Cardiac muscle cell (in vitro differentiated cells and primary cell): ENCODE data around the gene CDKL1. TPM values are rescaled to one million over a fixed set of nuclear protein-coding genes. Genes with fewer than 3 reads are reported as not detected.

Experiments used
- DNase-seq, 2 donors: peaks; one replicate each; pipeline versions ENCODE4 v3.0.0 to v3.0.0-alpha.2; 2010 to 2017; ENCODE audit warnings: low read depth in 1 of 2, low spot score in 1 of 2
- H3K27ac ChIP-seq: fragments of 200-600 bp; sonication (generic); 2 replicates; pipeline ENCODE4 v1.5.1; 2016
- H3K27me3 ChIP-seq: fragments of 200-600 bp; sonication (generic); 2 replicates; pipeline ENCODE4 v1.6.0; 2016; ENCODE audit warnings: control low read depth
- H3K36me3 ChIP-seq: fragments of 200-600 bp; sonication (generic); 2 replicates; pipeline ENCODE4 v1.5.1; 2016; ENCODE audit warnings: control low read depth
- H3K4me1 ChIP-seq: fragments of 200-600 bp; sonication (generic); 2 replicates; pipeline ENCODE4 v1.8.1; 2017; ENCODE audit warnings: low read depth, mild to moderate bottlenecking, mixed run types
- H3K4me3 ChIP-seq: fragments of 200-600 bp; sonication (generic); 2 replicates; pipeline ENCODE4 v1.5.1; 2016; ENCODE audit warnings: mild to moderate bottlenecking
- H3K9me3 ChIP-seq: fragments of 200-600 bp; sonication (generic); 2 replicates; pipeline ENCODE4 v1.5.1; 2017; ENCODE audit warnings: low read depth, mild to moderate bottlenecking, control low read depth
- polyA plus RNA-seq: library from polyadenylated mRNA; unstranded; fragments of >200 nt; fragmentation: Nextera tagmentation; extraction: Ambion mirVana; gene quantifications from 2 replicates; pipeline ENCODE4 v1.2.1, GENCODE V29; 2016
- total RNA-seq: library from RNA; depleted of rRNA; stranded (reverse); fragments of >200 nt; gene quantifications from 2 replicates; pipeline ENCODE4 v1.2.3, GENCODE V29; 2016
- TF ChIP-seq, protein P1 (sequence below): IDR thresholded peaks from 2 replicates; pipeline ENCODE4 v1.5.1; 2012; ENCODE audit warnings: low read depth, mild to moderate bottlenecking, low read length

CDKL1 gene
- total and polyA plus RNA-seq, 2 experiments from 2014 or later: 0.17 to 1.0 TPM

GRCh38 chr14:50398189-50398580, 1.5 kb upstream of the CDKL1 start:
- TF ChIP-seq, protein P1, sequence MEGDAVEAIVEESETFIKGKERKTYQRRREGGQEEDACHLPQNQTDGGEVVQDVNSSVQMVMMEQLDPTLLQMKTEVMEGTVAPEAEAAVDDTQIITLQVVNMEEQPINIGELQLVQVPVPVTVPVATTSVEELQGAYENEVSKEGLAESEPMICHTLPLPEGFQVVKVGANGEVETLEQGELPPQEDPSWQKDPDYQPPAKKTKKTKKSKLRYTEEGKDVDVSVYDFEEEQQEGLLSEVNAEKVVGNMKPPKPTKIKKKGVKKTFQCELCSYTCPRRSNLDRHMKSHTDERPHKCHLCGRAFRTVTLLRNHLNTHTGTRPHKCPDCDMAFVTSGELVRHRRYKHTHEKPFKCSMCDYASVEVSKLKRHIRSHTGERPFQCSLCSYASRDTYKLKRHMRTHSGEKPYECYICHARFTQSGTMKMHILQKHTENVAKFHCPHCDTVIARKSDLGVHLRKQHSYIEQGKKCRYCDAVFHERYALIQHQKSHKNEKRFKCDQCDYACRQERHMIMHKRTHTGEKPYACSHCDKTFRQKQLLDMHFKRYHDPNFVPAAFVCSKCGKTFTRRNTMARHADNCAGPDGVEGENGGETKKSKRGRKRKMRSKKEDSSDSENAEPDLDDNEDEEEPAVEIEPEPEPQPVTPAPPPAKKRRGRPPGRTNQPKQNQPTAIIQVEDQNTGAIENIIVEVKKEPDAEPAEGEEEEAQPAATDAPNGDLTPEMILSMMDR: no peak
- Histone ChIP-seq H3K36me3 (no peaks in the 10 kb centered on the region), H3K27me3 (peaks cover 10% of the 10 kb centered on the region), H3K4me3 (no peak overlapping the region), H3K4me1 (peaks cover 4% of the 10 kb centered on the region), H3K9me3 (no peaks in the 10 kb centered on the region), H3K27ac (no peak overlapping the region)
- no peak for DNase-seq

DNA sequence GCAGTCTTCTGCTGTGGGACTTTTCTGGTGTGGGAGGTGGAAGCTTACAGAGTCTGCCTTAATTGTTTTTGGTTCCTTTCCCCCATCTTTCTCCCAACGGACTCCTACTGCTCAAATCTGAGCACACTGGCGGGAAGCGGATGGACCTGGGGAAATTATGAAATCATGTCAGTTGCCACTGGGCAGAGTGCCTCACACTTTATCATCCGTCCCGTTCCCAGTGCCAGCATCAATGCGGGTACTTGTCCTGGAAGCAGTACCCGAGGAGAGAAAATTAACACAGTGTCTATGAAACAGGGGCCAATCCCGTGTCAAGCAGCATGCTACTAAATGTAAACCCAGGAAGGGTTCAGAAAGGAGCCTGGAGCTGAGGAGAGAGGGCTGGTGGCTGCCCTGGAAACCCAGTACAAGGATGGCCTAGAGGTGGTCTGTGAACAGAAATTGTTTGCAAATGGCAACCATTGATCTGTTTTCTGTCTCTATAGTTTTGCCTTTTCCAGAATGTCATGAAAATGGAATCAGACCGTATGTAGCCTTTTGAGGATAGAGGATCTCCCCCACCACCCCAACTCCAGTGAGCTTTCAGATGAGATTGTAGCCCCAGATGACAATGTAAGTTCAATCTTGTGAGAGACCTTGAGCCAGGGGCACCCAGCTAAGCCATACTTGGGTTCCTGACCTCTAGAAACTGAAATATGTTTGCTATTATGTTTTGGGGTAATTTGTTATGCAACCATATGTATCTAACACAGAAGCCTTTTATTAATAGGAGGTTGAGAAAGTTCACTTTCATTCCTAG, 908 bp upstream of the CDKL1 start:
- no peaks in the 10 kb centered on the region for H3K9me3 ChIP-seq
- H3K36me3 ChIP-seq: no peaks in the 10 kb centered on the region
- peaks cover 4% of the 10 kb centered on the region for H3K4me1 ChIP-seq
- DNase-seq: no peak
- H3K27ac ChIP-seq: peak overlapping the region; percentile 15
- peaks cover 10% of the 10 kb centered on the region for H3K27me3 ChIP-seq
- TF ChIP-seq, protein P1: no peak
- peak overlapping the region; percentile 52 for H3K4me3 ChIP-seq

GRCh38 chr14:50395448-50395847, 1.2 kb downstream of the CDKL1 start:
- TF ChIP-seq, protein P1: no peak
- Histone ChIP-seq H3K27ac (no peak overlapping the region), H3K36me3 (no peaks in the 10 kb centered on the region), H3K4me3 (no peak overlapping the region), H3K4me1 (peaks cover 4% of the 10 kb centered on the region), H3K9me3 (no peaks in the 10 kb centered on the region), H3K27me3 (peaks cover 10% of the 10 kb centered on the region)
- no peak for DNase-seq

DNA sequence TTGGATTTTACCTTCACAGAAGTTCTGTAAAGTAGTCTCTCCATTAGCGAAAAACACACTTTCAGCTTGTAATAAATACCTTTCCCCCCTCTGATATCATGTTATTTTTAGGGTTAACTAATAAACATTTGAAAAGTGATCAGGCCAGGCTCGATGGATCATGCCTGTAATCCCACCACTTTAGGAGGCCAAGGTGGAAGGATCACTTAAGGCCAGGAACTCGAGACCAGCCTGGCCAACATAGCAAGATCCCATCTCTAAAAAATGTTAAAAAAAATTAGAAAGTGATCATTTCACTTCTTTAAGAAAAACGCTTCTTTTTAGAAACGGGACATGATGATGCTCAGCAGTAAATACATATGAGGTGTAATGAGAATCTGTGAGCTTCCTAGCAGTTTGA, 2.0 kb downstream of the CDKL1 start:
- H3K4me1 ChIP-seq: peaks cover 4% of the 10 kb centered on the region
- no peaks in the 10 kb centered on the region for H3K36me3 ChIP-seq
- no peak overlapping the region for H3K27ac ChIP-seq
- peaks cover 10% of the 10 kb centered on the region for H3K27me3 ChIP-seq
- TF ChIP-seq, protein P1: no peak
- H3K9me3 ChIP-seq: no peaks in the 10 kb centered on the region
- DNase-seq: no peak
- no peak overlapping the region for H3K4me3 ChIP-seq

DNA sequence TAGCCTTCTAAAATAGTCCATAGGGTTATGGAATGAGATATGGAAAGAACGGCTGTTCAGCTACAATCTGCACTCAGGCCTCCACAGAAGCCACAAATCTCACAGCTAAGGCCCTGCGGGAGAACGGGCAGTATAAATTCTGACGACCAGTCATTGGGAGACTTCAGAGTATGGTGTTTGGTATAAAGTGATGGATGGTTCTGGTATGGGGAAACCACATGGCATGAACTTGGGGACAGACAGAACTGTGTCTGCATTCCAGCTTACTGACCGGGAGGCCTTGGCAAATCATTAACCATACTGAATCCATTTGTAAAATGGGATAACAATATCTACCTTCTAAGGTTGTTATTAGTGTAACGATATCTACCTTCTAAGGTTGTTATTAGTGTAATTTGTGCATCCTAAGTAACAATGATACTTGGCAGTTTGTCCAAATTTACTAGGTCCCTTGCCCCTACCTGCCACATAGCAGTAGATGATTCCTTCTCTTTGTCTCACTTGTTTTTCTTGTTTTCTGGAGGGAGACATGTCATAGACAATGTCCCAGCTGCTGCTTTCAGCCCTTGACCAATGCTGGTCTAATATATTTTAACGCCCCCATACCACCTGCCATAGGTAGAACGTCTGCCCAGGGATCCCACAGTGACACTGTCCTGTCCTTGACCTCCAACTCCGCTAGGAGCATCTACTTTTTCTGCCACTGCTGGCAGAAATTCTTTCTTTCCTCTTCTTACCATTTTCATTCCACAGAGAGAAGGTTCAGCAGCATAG, 6.8 kb downstream of the CDKL1 start:
- Histone ChIP-seq H3K4me1 (no peaks in the 10 kb centered on the region), H3K27me3 (peaks cover 4% of the 10 kb centered on the region), H3K36me3 (no peaks in the 10 kb centered on the region), H3K27ac (no peak overlapping the region), H3K4me3 (no peak overlapping the region), H3K9me3 (no peaks in the 10 kb centered on the region)
- no peak for DNase-seq
- TF ChIP-seq, protein P1: no peak
